Measurements from ENCODE around the gene SLC6A6. TPM values are rescaled to one million over a fixed set of nuclear protein-coding genes. Genes with fewer than 3 reads are reported as not detected.

The SLC6A6 gene
- total and polyA plus RNA-seq, 2 experiments from 2014 or later = 27.5 to 150 TPM

DNA sequence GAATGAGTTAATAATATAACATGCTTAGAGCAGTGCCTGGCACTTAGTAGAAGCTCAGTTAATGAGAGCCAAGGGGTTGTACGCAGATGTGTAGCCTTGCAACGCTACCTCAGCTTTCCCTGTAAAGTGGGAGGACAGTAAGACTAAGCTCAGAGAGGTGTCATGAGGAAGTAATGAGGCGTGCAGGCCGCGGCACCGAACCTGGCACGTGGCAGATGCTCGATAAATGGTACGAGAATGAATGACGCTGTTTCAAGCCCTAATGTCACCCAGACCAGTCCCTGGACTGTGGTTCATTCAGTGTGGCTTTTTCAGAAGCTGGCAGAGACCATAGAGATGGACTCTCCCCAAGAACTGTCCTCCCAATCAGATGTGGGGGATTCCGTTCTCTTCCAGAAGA is 116.5 kb downstream of the SLC6A6 start (continued):
- TF ChIP-seq, protein P1, sequence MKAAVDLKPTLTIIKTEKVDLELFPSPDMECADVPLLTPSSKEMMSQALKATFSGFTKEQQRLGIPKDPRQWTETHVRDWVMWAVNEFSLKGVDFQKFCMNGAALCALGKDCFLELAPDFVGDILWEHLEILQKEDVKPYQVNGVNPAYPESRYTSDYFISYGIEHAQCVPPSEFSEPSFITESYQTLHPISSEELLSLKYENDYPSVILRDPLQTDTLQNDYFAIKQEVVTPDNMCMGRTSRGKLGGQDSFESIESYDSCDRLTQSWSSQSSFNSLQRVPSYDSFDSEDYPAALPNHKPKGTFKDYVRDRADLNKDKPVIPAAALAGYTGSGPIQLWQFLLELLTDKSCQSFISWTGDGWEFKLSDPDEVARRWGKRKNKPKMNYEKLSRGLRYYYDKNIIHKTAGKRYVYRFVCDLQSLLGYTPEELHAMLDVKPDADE (IDR thresholded peaks at IDR 0.05) = no peak
- TF ChIP-seq, protein P2, sequence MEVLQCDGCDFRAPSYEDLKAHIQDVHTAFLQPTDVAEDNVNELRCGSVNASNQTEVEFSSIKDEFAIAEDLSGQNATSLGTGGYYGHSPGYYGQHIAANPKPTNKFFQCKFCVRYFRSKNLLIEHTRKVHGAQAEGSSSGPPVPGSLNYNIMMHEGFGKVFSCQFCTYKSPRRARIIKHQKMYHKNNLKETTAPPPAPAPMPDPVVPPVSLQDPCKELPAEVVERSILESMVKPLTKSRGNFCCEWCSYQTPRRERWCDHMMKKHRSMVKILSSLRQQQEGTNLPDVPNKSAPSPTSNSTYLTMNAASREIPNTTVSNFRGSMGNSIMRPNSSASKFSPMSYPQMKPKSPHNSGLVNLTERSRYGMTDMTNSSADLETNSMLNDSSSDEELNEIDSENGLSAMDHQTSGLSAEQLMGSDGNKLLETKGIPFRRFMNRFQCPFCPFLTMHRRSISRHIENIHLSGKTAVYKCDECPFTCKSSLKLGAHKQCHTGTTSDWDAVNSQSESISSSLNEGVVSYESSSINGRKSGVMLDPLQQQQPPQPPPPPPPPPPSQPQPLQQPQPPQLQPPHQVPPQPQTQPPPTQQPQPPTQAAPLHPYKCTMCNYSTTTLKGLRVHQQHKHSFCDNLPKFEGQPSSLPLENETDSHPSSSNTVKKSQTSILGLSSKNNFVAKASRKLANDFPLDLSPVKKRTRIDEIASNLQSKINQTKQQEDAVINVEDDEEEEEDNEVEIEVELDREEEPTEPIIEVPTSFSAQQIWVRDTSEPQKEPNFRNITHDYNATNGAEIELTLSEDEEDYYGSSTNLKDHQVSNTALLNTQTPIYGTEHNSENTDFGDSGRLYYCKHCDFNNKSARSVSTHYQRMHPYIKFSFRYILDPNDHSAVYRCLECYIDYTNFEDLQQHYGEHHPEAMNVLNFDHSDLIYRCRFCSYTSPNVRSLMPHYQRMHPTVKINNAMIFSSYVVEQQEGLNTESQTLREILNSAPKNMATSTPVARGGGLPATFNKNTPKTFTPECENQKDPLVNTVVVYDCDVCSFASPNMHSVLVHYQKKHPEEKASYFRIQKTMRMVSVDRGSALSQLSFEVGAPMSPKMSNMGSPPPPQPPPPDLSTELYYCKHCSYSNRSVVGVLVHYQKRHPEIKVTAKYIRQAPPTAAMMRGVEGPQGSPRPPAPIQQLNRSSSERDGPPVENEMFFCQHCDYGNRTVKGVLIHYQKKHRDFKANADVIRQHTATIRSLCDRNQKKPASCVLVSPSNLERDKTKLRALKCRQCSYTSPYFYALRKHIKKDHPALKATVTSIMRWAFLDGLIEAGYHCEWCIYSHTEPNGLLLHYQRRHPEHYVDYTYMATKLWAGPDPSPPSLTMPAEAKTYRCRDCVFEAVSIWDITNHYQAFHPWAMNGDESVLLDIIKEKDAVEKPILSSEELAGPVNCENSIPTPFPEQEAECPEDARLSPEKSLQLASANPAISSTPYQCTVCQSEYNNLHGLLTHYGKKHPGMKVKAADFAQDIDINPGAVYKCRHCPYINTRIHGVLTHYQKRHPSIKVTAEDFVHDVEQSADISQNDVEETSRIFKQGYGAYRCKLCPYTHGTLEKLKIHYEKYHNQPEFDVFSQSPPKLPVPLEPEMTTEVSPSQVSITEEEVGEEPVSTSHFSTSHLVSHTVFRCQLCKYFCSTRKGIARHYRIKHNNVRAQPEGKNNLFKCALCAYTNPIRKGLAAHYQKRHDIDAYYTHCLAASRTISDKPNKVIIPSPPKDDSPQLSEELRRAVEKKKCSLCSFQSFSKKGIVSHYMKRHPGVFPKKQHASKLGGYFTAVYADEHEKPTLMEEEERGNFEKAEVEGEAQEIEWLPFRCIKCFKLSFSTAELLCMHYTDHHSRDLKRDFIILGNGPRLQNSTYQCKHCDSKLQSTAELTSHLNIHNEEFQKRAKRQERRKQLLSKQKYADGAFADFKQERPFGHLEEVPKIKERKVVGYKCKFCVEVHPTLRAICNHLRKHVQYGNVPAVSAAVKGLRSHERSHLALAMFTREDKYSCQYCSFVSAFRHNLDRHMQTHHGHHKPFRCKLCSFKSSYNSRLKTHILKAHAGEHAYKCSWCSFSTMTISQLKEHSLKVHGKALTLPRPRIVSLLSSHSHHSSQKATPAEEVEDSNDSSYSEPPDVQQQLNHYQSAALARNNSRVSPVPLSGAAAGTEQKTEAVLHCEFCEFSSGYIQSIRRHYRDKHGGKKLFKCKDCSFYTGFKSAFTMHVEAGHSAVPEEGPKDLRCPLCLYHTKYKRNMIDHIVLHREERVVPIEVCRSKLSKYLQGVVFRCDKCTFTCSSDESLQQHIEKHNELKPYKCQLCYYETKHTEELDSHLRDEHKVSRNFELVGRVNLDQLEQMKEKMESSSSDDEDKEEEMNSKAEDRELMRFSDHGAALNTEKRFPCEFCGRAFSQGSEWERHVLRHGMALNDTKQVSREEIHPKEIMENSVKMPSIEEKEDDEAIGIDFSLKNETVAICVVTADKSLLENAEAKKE (CRISPR knock-in tag; IDR thresholded peaks at IDR 0.05) = no peak
- TF ChIP-seq NANOG (IDR thresholded peaks at IDR 0.05; ENCODE audit: borderline replicate concordance) = no peak
- TF ChIP-seq JUNB (IDR thresholded peaks at IDR 0.05; ENCODE audit: unreplicated experiment) = no peak
- TF ChIP-seq ZNF331 (CRISPR knock-in tag; IDR thresholded peaks at IDR 0.05; ENCODE audit: low read depth) = no peak
- TF ChIP-seq POLR2AphosphoS5 (IDR thresholded peaks at IDR 0.05; ENCODE audit: low read depth) = no peak

DNA sequence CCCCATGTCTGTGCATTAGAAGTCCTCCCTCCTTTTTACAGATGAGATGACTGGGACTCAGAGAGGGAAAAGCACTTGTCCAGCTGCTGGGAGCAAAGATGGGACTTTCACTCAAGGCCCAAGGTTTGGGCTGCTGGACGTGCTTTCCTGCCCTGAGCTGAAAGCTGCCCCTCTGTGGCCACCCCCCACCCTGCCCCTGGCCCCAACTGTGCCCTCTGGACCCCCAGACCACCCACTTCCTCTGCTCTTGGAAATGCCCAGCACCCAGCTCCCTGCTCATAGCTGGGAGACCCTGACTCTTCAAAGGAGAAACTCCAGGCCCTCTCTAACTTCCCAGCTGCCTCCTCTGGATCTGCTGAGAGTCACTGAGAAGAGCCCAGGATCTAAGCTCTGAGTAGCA is 117.0 kb downstream of the SLC6A6 start:
- Histone ChIP-seq H3K9me2 (ENCODE audit: insufficient read depth) (no peaks in the 10 kb centered on the region), H3K79me2 (replicated peaks; ENCODE audit: insufficient read depth) (no peaks in the 10 kb centered on the region), H3K27ac (ENCODE audit: low read depth) (no peak overlapping the region), H3K4me2 (no peak overlapping the region), H3F3A (replicated peaks; ENCODE audit: low read depth) (no peaks in the 10 kb centered on the region), H3K4me1 (ENCODE audit: insufficient read depth) (no peaks in the 10 kb centered on the region), H3K4me3 (no peak overlapping the region), H3K36me3 (ENCODE audit: insufficient read depth) (no peaks in the 10 kb centered on the region), H2AFZ (no peak overlapping the region), H3K27me3 (ENCODE audit: insufficient read depth) (no peaks in the 10 kb centered on the region), H4K20me1 (replicated peaks; ENCODE audit: insufficient read depth) (no peaks in the 10 kb centered on the region)
- Mint-ChIP-seq H3K27ac (no peak overlapping the region; the same call in 1 of the 2 replicates), H3K4me3 (no peak overlapping the region), H3K9me3 (no peaks in the 10 kb centered on the region), H3K4me1 (peaks cover 6% of the 10 kb centered on the region), H3K27me3 (ENCODE audit: insufficient read depth, low read depth, poor library complexity) (peaks cover 9% of the 10 kb centered on the region), H3K36me3 (ENCODE audit: low read depth) (no peaks in the 10 kb centered on the region)
- ATAC-seq (no peak), DNase-seq (ENCODE audit: low spot score) (no peak)
- no peak for TF ChIP-seq POLR2AphosphoS5 (IDR thresholded peaks at IDR 0.05; ENCODE audit: low read depth)
- TF ChIP-seq, protein P3, sequence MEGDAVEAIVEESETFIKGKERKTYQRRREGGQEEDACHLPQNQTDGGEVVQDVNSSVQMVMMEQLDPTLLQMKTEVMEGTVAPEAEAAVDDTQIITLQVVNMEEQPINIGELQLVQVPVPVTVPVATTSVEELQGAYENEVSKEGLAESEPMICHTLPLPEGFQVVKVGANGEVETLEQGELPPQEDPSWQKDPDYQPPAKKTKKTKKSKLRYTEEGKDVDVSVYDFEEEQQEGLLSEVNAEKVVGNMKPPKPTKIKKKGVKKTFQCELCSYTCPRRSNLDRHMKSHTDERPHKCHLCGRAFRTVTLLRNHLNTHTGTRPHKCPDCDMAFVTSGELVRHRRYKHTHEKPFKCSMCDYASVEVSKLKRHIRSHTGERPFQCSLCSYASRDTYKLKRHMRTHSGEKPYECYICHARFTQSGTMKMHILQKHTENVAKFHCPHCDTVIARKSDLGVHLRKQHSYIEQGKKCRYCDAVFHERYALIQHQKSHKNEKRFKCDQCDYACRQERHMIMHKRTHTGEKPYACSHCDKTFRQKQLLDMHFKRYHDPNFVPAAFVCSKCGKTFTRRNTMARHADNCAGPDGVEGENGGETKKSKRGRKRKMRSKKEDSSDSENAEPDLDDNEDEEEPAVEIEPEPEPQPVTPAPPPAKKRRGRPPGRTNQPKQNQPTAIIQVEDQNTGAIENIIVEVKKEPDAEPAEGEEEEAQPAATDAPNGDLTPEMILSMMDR (conservative IDR thresholded peaks at IDR 0.05; ENCODE audit: low read depth in 2 of 2) = no peak
- no peak for TF ChIP-seq CREB1 (CRISPR knock-in tag; IDR thresholded peaks at IDR 0.05; ENCODE audit: low read depth)
- TF ChIP-seq EZH2phosphoT487 (IDR thresholded peaks at IDR 0.05; ENCODE audit: unreplicated experiment) = no peak
- TF ChIP-seq EZH2 (IDR thresholded peaks at IDR 0.05; ENCODE audit: low read depth, unreplicated experiment) = no peak
- TF ChIP-seq JUNB (IDR thresholded peaks at IDR 0.05; ENCODE audit: unreplicated experiment) = no peak
- no peak for TF ChIP-seq NANOG (IDR thresholded peaks at IDR 0.05; ENCODE audit: borderline replicate concordance)
- TF ChIP-seq STAT1 (IDR thresholded peaks at IDR 0.05; ENCODE audit: unreplicated experiment) = no peak
- TF ChIP-seq, protein P1 (IDR thresholded peaks at IDR 0.05) = no peak

Measured in GM23338 (cell line).